NCI-H82 treated with DMSO at 0.1 percent for 48 hours (cell line): Measurements from ENCODE around the gene ZCCHC24.
"Not testable (repeated sequence)": the region's sequence is repeated elsewhere in the genome, so short reads cannot be mapped to it uniquely, and the experiment has no call there.

Source experiments
- DNase-seq: peaks from one replicate; lab custom pipeline; 2025; ENCODE audit not compliant: unreplicated experiment; lab: John Stamatoyannopoulos, UW

Gene ZCCHC24

GRCh38 chr10:79347894-79348639, 97.4 kb downstream of the ZCCHC24 start:
- no peak for DNase-seq

GRCh38 chr10:79347226-79347893, 98.1 kb downstream of the ZCCHC24 start, which contains the start of gene PPIF:
TSS of gene PPIF (plus strand) at chr10:79347469. CDS start at chr10:79347549, 80 bp downstream.
- peak; percentile 66 for DNase-seq

DNA sequence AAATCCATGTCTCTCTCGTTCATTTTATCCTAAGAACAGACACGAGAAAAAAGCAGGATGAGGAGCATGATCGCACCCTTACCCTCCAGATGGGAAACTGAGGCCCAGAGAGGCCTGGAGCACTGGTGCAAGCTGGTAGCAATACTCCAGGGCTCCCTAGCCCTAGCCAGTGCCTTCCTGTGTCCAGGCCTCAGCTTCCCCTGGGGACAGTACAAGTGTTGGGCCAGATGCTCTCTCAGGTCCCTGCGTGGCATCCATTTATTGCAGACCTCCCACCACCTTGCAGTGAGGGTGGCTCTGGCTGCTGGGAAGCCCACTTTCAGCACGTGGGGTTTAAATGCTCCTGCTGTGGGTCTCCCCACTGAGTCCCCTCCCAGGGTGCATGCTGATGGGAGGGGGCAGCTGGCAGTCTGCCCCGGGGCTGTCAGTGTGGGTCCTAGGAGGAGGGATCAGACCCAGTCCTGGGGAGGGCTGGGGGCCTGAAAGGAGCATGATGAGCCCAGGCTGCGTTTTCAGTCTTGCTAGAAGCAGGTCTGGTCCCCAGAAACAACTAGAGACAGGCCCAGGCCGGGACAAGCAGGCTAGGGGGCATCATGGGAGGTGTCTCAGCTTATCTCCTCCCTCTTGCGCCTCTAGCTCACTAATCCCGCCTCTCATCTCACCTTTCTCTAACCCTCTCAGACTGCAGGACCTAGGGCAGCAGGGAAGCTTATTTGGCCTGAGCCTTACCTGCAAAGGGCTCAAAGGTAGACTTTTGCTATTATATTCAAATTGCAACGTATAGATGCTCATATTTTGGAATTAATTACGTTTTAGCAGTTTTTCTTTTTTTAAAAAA, 98.8 kb downstream of the ZCCHC24 start:
- no peak for DNase-seq

DNA sequence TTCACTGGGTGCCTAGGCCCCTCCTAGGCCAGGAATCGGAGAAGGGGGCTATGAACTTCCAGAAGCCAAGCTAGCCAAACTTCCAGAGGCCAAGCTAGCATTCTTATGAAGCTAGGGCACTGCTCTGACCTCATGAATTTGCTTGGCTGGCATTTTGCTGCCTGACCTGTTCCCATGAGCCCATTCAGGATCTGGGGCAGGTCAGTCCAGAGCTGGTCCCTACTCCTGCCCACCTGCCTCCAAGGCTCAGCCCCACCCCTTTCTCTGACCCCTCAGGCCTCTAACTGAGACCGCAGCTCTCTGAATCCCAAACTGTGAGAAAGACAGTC, 99.4 kb downstream of the ZCCHC24 start:
- DNase-seq: no peak

DNA sequence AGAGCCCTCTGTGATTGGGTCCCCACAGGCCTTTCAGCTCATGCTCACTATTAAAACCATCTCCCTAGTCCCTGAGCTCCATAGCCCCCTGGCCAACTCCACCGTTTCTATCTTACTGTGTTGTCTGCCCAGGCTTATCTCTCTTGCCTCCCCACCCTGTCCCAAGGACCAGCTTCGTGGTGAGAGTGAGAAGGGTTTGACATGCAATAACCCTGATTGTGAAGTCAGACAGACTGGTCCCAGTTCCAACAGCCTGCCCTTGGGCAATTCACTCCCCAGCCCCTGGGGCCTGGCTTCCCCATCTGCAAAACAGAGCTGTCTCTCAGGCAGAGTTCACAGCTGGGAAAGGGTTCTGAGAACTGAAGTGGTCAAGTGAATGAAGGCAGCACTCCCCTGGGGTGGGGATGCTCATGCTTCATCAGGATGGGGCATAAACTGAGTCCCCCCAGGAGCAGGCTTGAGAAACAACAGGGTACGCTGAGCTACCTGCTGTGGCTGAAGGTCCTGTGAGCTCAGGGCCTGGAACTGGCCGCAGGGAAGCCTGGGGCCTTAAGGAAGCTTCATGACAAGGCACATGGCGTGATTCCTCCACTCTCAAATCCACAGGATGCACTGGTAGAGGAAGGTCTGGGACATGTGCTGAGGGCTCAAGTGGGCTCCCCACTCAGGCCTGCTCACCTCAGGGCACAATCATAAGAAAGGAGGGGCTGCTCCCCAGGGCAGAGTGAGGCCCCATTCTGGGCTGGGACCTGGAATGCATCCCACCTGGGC, 100.0 kb downstream of the ZCCHC24 start:
- no peak for DNase-seq

DNA sequence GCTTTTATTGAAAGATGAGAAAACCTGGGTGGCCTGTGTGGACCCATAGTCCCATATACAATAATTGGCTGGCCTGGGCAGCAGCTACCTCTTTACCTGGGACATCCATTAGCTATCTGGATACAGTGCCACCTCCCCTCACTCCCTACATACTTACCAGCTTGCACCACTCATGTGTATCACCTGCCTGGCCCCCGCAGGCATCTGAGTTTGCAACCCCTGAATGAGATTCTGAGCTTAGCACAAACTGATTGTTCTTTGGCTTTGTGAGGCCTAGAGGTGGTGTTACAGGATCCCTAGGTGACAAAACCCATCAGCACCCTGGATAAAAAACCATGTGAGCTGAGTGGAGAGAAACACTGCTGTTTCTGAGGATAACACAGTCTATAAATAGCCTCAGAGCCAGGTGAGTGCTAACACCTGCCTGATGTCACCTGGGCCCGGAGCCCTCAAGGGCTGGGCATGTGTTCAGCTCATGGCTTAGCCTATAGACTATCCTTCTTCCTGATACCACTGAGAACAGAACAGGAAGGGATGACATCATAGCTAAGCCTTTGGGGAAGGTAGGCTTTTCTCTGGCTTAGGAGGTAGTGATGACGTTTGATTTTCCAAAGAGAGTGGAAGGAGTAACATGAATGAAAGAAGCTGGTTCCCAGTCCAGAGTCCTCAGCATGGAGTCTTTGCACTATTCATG, 100.8 kb downstream of the ZCCHC24 start:
- DNase-seq: no peak

DNA sequence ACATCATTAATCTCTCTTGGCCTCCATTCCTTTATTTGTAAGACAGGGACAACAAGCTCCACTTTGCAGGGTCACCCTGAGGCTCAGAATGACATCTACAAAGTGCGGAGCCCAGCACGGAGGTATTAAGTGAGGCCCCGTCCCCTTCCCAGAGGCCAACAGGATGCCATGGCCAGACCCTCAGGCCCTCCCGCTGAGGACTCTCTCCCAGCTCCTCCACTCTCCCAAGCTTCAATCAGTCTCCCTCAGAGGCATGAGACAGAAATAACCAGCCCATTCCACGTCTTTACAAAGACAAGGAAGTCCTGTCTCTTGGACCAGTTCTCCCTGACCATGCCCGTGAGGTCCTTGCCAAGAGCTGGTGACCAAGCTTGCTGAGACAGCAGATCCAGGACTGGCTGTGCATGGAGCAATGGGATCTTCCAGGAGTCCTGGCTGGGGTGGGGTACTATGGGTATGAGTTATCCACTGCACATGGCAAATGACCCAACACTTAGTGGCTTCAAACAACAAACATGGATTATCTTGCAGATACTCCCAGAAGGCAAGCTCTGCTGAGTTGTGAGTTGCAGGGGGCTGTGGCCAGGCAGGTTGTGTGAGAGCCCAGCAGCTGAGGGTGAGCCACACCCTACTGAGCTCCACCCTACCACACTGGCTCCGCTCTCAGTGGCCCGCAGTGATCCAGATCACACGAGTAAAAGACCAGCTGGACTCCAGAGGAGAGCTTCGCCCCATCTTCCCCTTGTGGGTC, 102.4 kb downstream of the ZCCHC24 start:
- DNase-seq: no peak

DNA sequence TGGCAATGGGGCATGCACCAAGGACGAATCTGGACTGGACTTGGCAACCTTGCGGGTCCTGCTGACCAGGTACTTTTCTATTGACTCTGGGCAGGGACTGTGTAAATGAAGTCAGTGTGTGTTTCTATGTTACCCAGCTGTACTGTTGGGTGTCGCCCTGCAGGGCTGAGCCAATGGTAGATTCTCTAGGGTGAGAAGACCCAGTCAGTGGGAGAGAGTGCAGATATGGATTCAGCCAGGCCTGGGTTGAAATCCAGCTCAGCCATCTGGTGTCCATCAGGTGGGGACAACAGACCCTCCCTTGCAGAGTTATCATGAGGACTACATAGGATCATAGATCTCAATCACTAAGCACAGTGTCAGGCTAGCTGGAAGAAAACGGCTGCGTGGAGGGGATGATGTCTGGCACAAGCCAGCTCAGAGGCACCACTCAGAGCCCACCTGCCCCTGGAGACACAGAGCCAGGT, 103.1 kb downstream of the ZCCHC24 start:
- DNase-seq: no peak

GRCh38 chr10:79340646-79341244, 104.7 kb downstream of the ZCCHC24 start:
- DNase-seq: no peak

DNA sequence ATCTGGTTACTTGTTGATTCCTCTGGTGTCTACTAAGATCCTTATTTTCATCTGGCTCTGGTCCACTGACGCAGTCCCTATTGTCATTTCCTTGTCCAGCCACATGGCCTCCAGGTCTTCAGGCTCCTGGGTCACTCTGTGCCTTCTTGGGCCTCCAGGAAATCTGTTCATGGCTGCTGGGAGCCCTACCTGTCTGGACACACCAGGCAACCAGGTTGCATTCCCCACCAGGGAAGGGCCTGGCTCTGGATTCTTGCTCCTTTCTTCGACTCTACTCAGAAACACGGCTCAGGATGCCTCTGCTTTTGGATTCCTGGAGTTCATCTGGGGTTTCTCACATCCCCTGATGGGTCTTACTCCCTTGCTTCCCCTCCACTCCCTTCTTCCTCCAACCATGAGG, 106.2 kb downstream of the ZCCHC24 start:
- DNase-seq: no peak

GRCh38 chr10:79337783-79338469, 107.5 kb downstream of the ZCCHC24 start:
- DNase-seq: not testable (repeated sequence)

- no peak for DNase-seq
These were observed 108.7 kb downstream of the ZCCHC24 start for GRCh38 chr10:79336739-79337138.

DNA sequence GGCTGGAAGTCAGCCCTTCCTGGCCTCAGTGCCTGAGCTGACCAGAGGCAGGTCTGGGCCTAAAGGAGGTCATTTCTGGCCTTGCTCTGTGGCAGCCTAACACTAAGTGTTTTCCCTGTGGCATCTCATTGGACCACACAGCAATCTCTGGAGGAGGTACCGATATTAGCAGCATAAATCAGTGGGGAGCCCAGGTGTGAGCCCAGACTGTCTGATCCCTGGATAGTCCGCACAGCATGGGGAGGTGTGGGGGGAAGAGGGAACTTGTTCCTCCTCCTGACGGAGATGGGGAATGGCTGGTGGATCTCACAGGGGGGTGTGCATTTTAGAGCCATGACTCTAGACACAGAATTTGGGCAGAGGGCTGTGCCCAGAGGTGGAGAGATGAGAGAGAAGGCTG, 109.1 kb downstream of the ZCCHC24 start:
- DNase-seq: no peak

- DNase-seq: no peak
These were observed 109.8 kb downstream of the ZCCHC24 start for GRCh38 chr10:79335470-79336235.

DNA sequence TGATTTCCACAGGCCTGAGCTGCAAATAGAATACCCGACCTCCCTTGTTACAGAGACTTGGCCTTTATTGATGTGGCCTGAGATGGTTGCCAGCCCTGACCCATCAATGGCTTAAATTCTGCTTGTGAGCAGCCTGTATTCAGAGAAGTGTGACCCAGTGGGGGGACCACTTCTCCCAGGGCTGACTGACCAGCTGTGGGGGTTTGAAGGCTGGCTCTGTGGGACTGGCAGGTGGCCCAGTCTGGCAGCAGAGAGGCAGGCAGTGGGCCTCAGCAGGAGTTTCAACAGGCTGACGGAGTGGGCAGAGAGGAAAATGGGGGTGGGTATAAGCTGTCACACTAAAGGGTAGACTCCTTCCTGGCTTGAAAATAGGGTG, 110.3 kb downstream of the ZCCHC24 start:
- no peak for DNase-seq

DNA sequence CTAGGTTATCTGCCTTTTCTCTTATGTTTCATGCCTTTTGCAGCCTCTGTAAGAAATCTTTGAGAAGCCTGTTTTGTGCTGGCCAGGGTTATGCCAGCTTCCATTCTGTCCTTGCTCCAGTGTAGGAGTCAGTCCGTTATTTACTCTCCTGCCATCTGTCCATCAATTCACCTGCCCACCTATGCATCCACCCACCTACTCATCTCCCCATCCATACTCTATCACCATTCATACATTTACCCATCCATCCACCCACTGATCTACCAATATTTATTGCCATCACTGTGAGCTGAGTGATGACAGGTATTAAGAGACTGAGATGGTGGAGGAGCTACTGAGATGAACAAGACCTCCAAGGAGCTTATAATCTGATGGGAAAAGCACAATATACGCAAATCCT, 110.9 kb downstream of the ZCCHC24 start:
- no peak for DNase-seq

- no peak for DNase-seq
These were observed 111.9 kb downstream of the ZCCHC24 start for GRCh38 chr10:79333513-79333912.
